HEK293 (cell line): ENCODE data around the gene REC114.
A peak's percentile ranks its signal among the peaks of the same experiment; 100 is the strongest.

ENCODE experiments used
- CTCF ChIA-PET: fragments of 350-600 bp; formaldehyde crosslinking; extraction: SDS; loops from one replicate; lab custom pipeline; 2021; ENCODE audit warnings: antibody characterized with exemption; lab: Yijun Ruan, JAX
- POLR2A ChIA-PET: fragments of 300-600 bp; formaldehyde crosslinking; extraction: SDS; loops from one replicate; lab custom pipeline; 2020; ENCODE audit warnings: antibody characterized with exemption, inconsistent platforms; lab: Yijun Ruan, JAX
- H3K27ac ChIP-seq: fragments of 200-500 bp; sonication (Bioruptor generic); 2 replicates; pipeline ENCODE4 v1.5.1; 2014; ENCODE audit warnings: low read depth, low read length, control low read depth, inconsistent platforms; ENCODE audit errors: extremely low read depth
- H3K36me3 ChIP-seq, 2 experiments: fragments of 200-500 bp in 1 of 2; sonication (Bioruptor generic) in 1 of 2; 1 replicate in 1 of 2; 2 replicates in 1 of 2; pipeline ENCODE4 v1.5.1; 2014 to 2017; ENCODE audit warnings: inconsistent platforms in 2 of 2, low read length in 2 of 2; ENCODE audit not compliant: control insufficient read depth in 2 of 2, insufficient read depth in 1 of 2
- H3K4me1 ChIP-seq: fragments of 200-500 bp; sonication (Bioruptor generic); 2 replicates; pipeline ENCODE4 v1.5.1; 2014; ENCODE audit warnings: mild to moderate bottlenecking, low read length, inconsistent platforms; ENCODE audit not compliant: control insufficient read depth, insufficient read depth
- H3K4me3 ChIP-seq: 2 replicates; pipeline ENCODE4 v1.5.1; 2011; ENCODE audit warnings: low read depth, mild to moderate bottlenecking, control low read depth, low read length, moderate library complexity
- H3K9me3 ChIP-seq: fragments of 200-500 bp; sonication (Bioruptor generic); 2 replicates; pipeline ENCODE4 v1.5.1; 2014; ENCODE audit warnings: low read depth, low read length, inconsistent platforms; ENCODE audit not compliant: control insufficient read depth, insufficient read depth
- INSM2 ChIP-seq: fragments of 450-650 bp; formaldehyde crosslinking; IDR thresholded peaks from 2 replicates; pipeline ENCODE4 v1.5.1; 2016; ENCODE audit warnings: missing biosample characterization, missing genetic modification characterization
- OSR2 ChIP-seq: fragments of 450-650 bp; formaldehyde crosslinking; IDR thresholded peaks from 2 replicates; pipeline ENCODE4 v1.5.1; 2016; ENCODE audit warnings: missing biosample characterization, missing genetic modification characterization
- SCRT2 ChIP-seq: fragments of 450-650 bp; formaldehyde crosslinking; IDR thresholded peaks from 2 replicates; pipeline ENCODE4 v1.5.1; 2016; ENCODE audit warnings: missing biosample characterization, missing genetic modification characterization
- TCF7L2 ChIP-seq: IDR thresholded peaks from 2 replicates; pipeline ENCODE4 v1.6.1; 2011; ENCODE audit warnings: low read depth, mild to moderate bottlenecking, inconsistent platforms, low read length, moderate library complexity, borderline replicate concordance
- ZEB2 ChIP-seq: fragments of 450-650 bp; formaldehyde crosslinking; IDR thresholded peaks from 2 replicates; pipeline ENCODE4 v1.5.1; 2016; ENCODE audit warnings: missing biosample characterization, missing genetic modification characterization
- ZNF184 ChIP-seq: fragments of 450-650 bp; IDR thresholded peaks from 2 replicates; pipeline ENCODE4 v1.5.1; 2018; ENCODE audit warnings: missing biosample characterization, mild to moderate bottlenecking, missing genetic modification characterization
- ZNF211 ChIP-seq: fragments of 450-650 bp; formaldehyde crosslinking; IDR thresholded peaks from 2 replicates; pipeline ENCODE4 v1.5.1; 2016; ENCODE audit warnings: low read depth, missing biosample characterization, missing genetic modification characterization
- ZNF23 ChIP-seq: fragments of 450-650 bp; formaldehyde crosslinking; IDR thresholded peaks from 2 replicates; pipeline ENCODE4 v1.5.1; 2016; ENCODE audit warnings: missing biosample characterization, missing genetic modification characterization, borderline replicate concordance
- ZNF302 ChIP-seq: fragments of 450-650 bp; formaldehyde crosslinking; IDR thresholded peaks from 2 replicates; pipeline ENCODE4 v1.5.1; 2016; ENCODE audit warnings: missing biosample characterization, missing genetic modification characterization, low read depth
- ZNF416 ChIP-seq: fragments of 450-650 bp; formaldehyde crosslinking; IDR thresholded peaks from 2 replicates; pipeline ENCODE4 v1.5.1; 2016; ENCODE audit warnings: missing biosample characterization, missing genetic modification characterization
- ZNF433 ChIP-seq: fragments of 450-650 bp; formaldehyde crosslinking; IDR thresholded peaks from 2 replicates; pipeline ENCODE4 v1.5.1; 2016; ENCODE audit warnings: missing biosample characterization, missing genetic modification characterization, low read depth
- ZNF488 ChIP-seq: fragments of 450-650 bp; formaldehyde crosslinking; IDR thresholded peaks from 2 replicates; pipeline ENCODE4 v1.5.1; 2016; ENCODE audit warnings: missing biosample characterization, missing genetic modification characterization
- ZNF561 ChIP-seq: fragments of 450-650 bp; IDR thresholded peaks from 2 replicates; pipeline ENCODE4 v1.5.1; 2018; ENCODE audit warnings: missing biosample characterization, missing genetic modification characterization, borderline replicate concordance
- ZNF596 ChIP-seq: fragments of 450-650 bp; IDR thresholded peaks from 2 replicates; pipeline ENCODE4 v1.5.0; 2018; ENCODE audit warnings: missing biosample characterization, mild to moderate bottlenecking, missing genetic modification characterization, moderate library complexity
- ZNF629 ChIP-seq: fragments of 450-650 bp; formaldehyde crosslinking; IDR thresholded peaks from 2 replicates; pipeline ENCODE4 v1.5.1; 2017; ENCODE audit warnings: missing biosample characterization, missing genetic modification characterization
- ZSCAN18 ChIP-seq: fragments of 450-650 bp; formaldehyde crosslinking; IDR thresholded peaks from 2 replicates; pipeline ENCODE4 v1.5.1; 2016; ENCODE audit warnings: missing biosample characterization, missing genetic modification characterization
- ZXDB ChIP-seq: fragments of 450-650 bp; formaldehyde crosslinking; IDR thresholded peaks from 2 replicates; pipeline ENCODE4 v1.5.1; 2016; ENCODE audit warnings: missing biosample characterization, missing genetic modification characterization
- TF ChIP-seq, protein P1 (sequence below): fragments of 450-650 bp; formaldehyde crosslinking; IDR thresholded peaks from 2 replicates; pipeline ENCODE4 v1.5.1; 2016; ENCODE audit warnings: missing biosample characterization, missing genetic modification characterization, borderline replicate concordance
- TF ChIP-seq, protein P2 (sequence below): fragments of 450-650 bp; formaldehyde crosslinking; IDR thresholded peaks from 2 replicates; pipeline ENCODE4 v1.5.1; 2017; ENCODE audit warnings: missing biosample characterization, missing genetic modification characterization

REC114 gene

DNA sequence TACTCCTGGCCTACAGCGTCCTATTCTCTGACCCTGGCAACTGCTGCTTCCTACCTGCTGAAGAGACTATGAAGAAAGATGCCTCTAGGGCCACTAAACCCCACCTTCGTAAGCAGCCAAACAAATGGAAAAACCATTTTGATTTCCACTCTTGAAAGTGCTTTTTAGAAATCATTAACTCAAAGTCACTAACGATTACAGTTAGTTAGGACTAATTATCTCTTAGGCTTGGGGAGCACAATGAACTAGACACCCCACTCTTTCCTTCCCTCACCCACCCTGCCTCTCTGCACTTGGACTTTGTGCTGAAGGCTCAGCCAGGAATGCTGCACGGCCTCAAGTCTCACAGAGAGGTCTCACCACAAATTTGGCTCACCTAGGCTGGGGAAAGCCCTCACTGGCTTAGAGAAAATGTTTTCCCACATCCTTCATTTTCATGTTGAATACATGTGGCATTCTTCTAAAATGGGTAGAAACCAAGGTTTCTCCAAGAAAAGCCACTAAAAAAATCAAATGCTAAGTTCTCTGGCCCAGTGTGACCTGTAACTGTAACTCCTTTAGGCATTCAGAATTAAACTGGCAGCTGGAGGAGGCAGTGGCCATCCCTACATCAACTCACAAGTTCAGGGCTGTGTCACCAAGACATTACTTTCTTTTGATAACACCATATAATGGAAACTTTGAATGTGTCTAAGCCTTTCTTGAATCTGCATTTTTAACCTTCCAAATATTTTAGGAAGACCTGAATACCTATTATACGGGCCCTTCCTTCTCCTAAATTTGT, 143.1 kb downstream of the REC114 start:
- ChIA-PET CTCF (interaction anchor here (1.0 to 4.8 kb wide), 3 partner anchors 26 to 118 kb away, joined by 3 to 28 read pairs (median 3); no protein-coding TSS in a partner anchor), POLR2A (no interaction called here)
- Histone ChIP-seq H3K27ac (no peak overlapping the region), H3K4me1 (no peaks in the 10 kb centered on the region), H3K4me3 (no peak overlapping the region), H3K36me3 (peaks cover 36 to 85% of the 10 kb centered on the region in 2 experiments), H3K9me3 (no peaks in the 10 kb centered on the region)
- TF ChIP-seq ZXDB (tag by site-specific recombination) (no peak), ZNF561 (tag by site-specific recombination) (no peak), ZNF184 (no peak), ZNF211 (tag by site-specific recombination) (no peak), ZNF302 (tag by site-specific recombination) (no peak), ZEB2 (no peak), OSR2 (tag by site-specific recombination) (no peak), ZSCAN18 (no peak)
- TF ChIP-seq, protein P1, sequence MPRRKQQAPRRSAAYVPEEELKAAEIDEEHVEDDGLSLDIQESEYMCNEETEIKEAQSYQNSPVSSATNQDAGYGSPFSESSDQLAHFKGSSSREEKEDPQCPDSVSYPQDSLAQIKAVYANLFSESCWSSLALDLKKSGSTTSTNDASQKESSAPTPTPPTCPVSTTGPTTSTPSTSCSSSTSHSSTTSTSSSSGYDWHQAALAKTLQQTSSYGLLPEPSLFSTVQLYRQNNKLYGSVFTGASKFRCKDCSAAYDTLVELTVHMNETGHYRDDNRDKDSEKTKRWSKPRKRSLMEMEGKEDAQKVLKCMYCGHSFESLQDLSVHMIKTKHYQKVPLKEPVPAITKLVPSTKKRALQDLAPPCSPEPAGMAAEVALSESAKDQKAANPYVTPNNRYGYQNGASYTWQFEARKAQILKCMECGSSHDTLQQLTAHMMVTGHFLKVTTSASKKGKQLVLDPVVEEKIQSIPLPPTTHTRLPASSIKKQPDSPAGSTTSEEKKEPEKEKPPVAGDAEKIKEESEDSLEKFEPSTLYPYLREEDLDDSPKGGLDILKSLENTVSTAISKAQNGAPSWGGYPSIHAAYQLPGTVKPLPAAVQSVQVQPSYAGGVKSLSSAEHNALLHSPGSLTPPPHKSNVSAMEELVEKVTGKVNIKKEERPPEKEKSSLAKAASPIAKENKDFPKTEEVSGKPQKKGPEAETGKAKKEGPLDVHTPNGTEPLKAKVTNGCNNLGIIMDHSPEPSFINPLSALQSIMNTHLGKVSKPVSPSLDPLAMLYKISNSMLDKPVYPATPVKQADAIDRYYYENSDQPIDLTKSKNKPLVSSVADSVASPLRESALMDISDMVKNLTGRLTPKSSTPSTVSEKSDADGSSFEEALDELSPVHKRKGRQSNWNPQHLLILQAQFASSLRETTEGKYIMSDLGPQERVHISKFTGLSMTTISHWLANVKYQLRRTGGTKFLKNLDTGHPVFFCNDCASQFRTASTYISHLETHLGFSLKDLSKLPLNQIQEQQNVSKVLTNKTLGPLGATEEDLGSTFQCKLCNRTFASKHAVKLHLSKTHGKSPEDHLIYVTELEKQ (tag by site-specific recombination), result no peak

GRCh38 chr15:73589766-73590165, 146.8 kb downstream of the REC114 start:
- Histone ChIP-seq H3K27ac (no peak overlapping the region), H3K36me3 (peaks cover 29 to 64% of the 10 kb centered on the region in 2 experiments), H3K9me3 (no peaks in the 10 kb centered on the region), H3K4me1 (peaks cover 16% of the 10 kb centered on the region), H3K4me3 (no peak overlapping the region)
- POLR2A ChIA-PET, result interaction anchor here (1.1 kb wide), 1 partner anchor 42 kb away, joined by 4 read pairs; no protein-coding TSS in a partner anchor
- CTCF ChIA-PET, result interaction anchor here (0.5 to 4.8 kb wide), 5 partner anchors 26 to 352 kb away, joined by 3 to 28 read pairs (median 5); no protein-coding TSS in a partner anchor
- no peak for TF ChIP-seq ZNF488 (tag by site-specific recombination)
- TF ChIP-seq SCRT2, result peak; percentile 42; the same call in 1 of the 2 replicates
- TF ChIP-seq TCF7L2, result no peak

- H3K27ac ChIP-seq, result no peak overlapping the region
- no peak overlapping the region for H3K4me3 ChIP-seq
- CTCF ChIA-PET, result interaction anchor here (0.5 to 4.8 kb wide), 5 partner anchors 20 to 351 kb away, joined by 3 to 28 read pairs (median 5); no protein-coding TSS in a partner anchor
- H3K36me3 ChIP-seq, result peaks cover 29 to 59% of the 10 kb centered on the region in 2 experiments
- H3K9me3 ChIP-seq, result no peaks in the 10 kb centered on the region
- peaks cover 21% of the 10 kb centered on the region for H3K4me1 ChIP-seq
- POLR2A ChIA-PET, result no interaction called here
- TF ChIP-seq INSM2 (no peak), ZNF23 (tag by site-specific recombination) (no peak), ZNF416 (tag by site-specific recombination) (no peak), ZNF596 (no peak), ZNF629 (no peak), ZNF433 (tag by site-specific recombination) (no peak)
- TF ChIP-seq, protein P2, sequence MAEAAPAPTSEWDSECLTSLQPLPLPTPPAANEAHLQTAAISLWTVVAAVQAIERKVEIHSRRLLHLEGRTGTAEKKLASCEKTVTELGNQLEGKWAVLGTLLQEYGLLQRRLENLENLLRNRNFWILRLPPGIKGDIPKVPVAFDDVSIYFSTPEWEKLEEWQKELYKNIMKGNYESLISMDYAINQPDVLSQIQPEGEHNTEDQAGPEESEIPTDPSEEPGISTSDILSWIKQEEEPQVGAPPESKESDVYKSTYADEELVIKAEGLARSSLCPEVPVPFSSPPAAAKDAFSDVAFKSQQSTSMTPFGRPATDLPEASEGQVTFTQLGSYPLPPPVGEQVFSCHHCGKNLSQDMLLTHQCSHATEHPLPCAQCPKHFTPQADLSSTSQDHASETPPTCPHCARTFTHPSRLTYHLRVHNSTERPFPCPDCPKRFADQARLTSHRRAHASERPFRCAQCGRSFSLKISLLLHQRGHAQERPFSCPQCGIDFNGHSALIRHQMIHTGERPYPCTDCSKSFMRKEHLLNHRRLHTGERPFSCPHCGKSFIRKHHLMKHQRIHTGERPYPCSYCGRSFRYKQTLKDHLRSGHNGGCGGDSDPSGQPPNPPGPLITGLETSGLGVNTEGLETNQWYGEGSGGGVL (tag by site-specific recombination), result no peak
Observed at GRCh38 chr15:73590263-73590662, 147.3 kb downstream of the REC114 start.
